Stimulated activated CD4-positive, alpha-beta T cell treated with anti-CD3 and anti-CD28 coated beads, TNF-alpha, amount 100 ng/mL, for 4 hours (primary cell): ENCODE data around the gene C17orf107.

Source experiments
- DNase-seq, 3 experiments: peaks; one replicate each; pipeline ENCODE4 v3.0.0-alpha.2; 2020; ENCODE audit warnings: low read depth in 3 of 3

Gene C17orf107

GRCh38 chr17:4872786-4873185, 26.6 kb upstream of the C17orf107 start:
- no peak for DNase-seq

GRCh38 chr17:4877089-4877488, 22.2 kb upstream of the C17orf107 start:
- no peak for DNase-seq

GRCh38 chr17:4879601-4880000, 19.7 kb upstream of the C17orf107 start:
- no peak for DNase-seq

GRCh38 chr17:4880857-4881256, 18.5 kb upstream of the C17orf107 start:
- DNase-seq: no peak

- peak in 2 of 3 experiments; percentile 37 to 53 for DNase-seq
These were observed 17.4 kb upstream of the C17orf107 start for GRCh38 chr17:4881761-4882555.

- DNase-seq: no peak
These were observed 14.8 kb upstream of the C17orf107 start for GRCh38 chr17:4884489-4884888.

- DNase-seq: no peak
These were observed 12.5 kb upstream of the C17orf107 start for GRCh38 chr17:4886830-4887229.

GRCh38 chr17:4887581-4887980, 11.8 kb upstream of the C17orf107 start:
- no peak for DNase-seq

GRCh38 chr17:4891411-4892410, 7.6 kb upstream of the C17orf107 start:
- no peak for DNase-seq

GRCh38 chr17:4892499-4893221, 6.7 kb upstream of the C17orf107 start:
- DNase-seq: no peak

- no peak for DNase-seq
These were observed 6.1 kb upstream of the C17orf107 start for GRCh38 chr17:4893272-4893671.

- DNase-seq: no peak
These were observed 5.4 kb upstream of the C17orf107 start for GRCh38 chr17:4893721-4894560.

- no peak for DNase-seq
These were observed 4.2 kb upstream of the C17orf107 start for GRCh38 chr17:4895121-4895520.

GRCh38 chr17:4895657-4896331, 3.5 kb upstream of the C17orf107 start:
- DNase-seq: no peak

GRCh38 chr17:4896332-4897197, 2.8 kb upstream of the C17orf107 start:
- no peak for DNase-seq

GRCh38 chr17:4897198-4897687, 2.1 kb upstream of the C17orf107 start:
- no peak for DNase-seq

- DNase-seq: no peak
These were observed 1.6 kb upstream of the C17orf107 start for GRCh38 chr17:4897785-4898184.

GRCh38 chr17:4898351-4898750, 985 bp upstream of the C17orf107 start:
- no peak for DNase-seq

- no peak for DNase-seq
These were observed 409 bp upstream of the C17orf107 start for GRCh38 chr17:4898927-4899326.
